Uterus (tissue), 4 donors: ENCODE results near the gene ERCC1. TPM values are rescaled to one million over a fixed set of nuclear protein-coding genes. Genes with fewer than 3 reads are reported as not detected.
A peak's percentile ranks its signal among the peaks of the same experiment; 100 is the strongest.

ENCODE experiments used
- DNase-seq, 2 donors: peaks; one replicate each; pipeline ENCODE4 v3.0.0-alpha.2; 2019 to 2020
- H3K27ac ChIP-seq, 2 donors: fragments of 200-600 bp; sonication (generic); 1 replicate in 1 of 2; 2 replicates in 1 of 2; pipeline ENCODE4 v1.5.1; 2016 to 2018
- H3K27me3 ChIP-seq, 2 donors: fragments of 200-600 bp; sonication (generic); one replicate each; pipeline ENCODE4 v1.5.1; 2018 to 2019; ENCODE audit warnings: control low read depth in 1 of 2
- H3K36me3 ChIP-seq, 2 donors: fragments of 200-600 bp; sonication (generic); one replicate each; pipeline ENCODE4 v1.5.1; 2019; ENCODE audit warnings: control low read depth in 1 of 2
- H3K4me1 ChIP-seq, 2 donors: fragments of 200-600 bp; sonication (generic); one replicate each; pipeline ENCODE4 v1.5.1; 2018 to 2019; ENCODE audit warnings: control low read depth in 1 of 2
- H3K4me3 ChIP-seq, 2 donors: fragments of 200-600 bp; sonication (generic); 1 replicate in 1 of 2; 2 replicates in 1 of 2; pipeline ENCODE4 v1.5.1; 2018 to 2019; ENCODE audit warnings: mild to moderate bottlenecking in 1 of 2
- H3K9me3 ChIP-seq, 2 donors: fragments of 200-600 bp; sonication (generic); one replicate each; pipeline ENCODE4 v1.5.1; 2019; ENCODE audit warnings: control low read depth in 1 of 2
- POLR2A ChIP-seq, 2 donors: fragments of 450-650 bp; IDR thresholded peaks; one replicate each; pipeline ENCODE4 v1.6.1; 2016; ENCODE audit warnings: antibody characterized with exemption in 2 of 2, mild to moderate bottlenecking in 1 of 2, moderate library complexity in 1 of 2
- intact Hi-C: fragments of 100-400 bp; cut with DNase I; formaldehyde crosslinking; loops from one replicate; pipeline ENCODE4 v1.15.1; 2023; ENCODE audit warnings: low total_unique reads
- total RNA-seq, 4 donors: library from RNA; depleted of rRNA in 3 of 4; stranded (reverse); fragments of >200 nt in 3 of 4; gene quantifications; one replicate each; pipeline versions ENCODE4 v1.1.0 to v1.2.4, GENCODE V29; 2014 to 2023
- TF ChIP-seq, protein P1 (sequence below), 4 experiments: fragments of 200-600 bp in 2 of 4; fragments of 450-650 bp in 2 of 4; sonication (generic) in 2 of 4; IDR thresholded peaks; one replicate each; pipeline ENCODE4 v1.5.1; 2016 to 2019; ENCODE audit warnings: antibody characterized with exemption in 4 of 4, mild to moderate bottlenecking in 2 of 4, moderate library complexity in 1 of 4
- donor health status: DM: yes; HTN: yes; CAD: no.

Gene ERCC1
- 100 to 1,000 TPM in 1 of 4 donors, 10 to 100 TPM in 3; 37.9 to 130 (median 68.0) TPM for total RNA-seq

GRCh38 chr19:45423589-45424190 lies at the start of gene ERCC1:
ERCC1 (minus strand) TSS chr19:45423917; CDS start chr19:45423374, 543 bp downstream.
- intact Hi-C loops = no loop called here
- Histone ChIP-seq H3K9me3 (no peaks in the 10 kb centered on the region), H3K4me1 (no peaks in the 10 kb centered on the region), H3K4me3 (peak within 1 kb of the TSS; percentile 50 to 57), H3K36me3 (no peaks in the 10 kb centered on the region), H3K27ac (peak within 1 kb of the TSS; percentile 87 to 89), H3K27me3 (no peaks in the 10 kb centered on the region)
- TF ChIP-seq POLR2A (IDR thresholded peaks at IDR 0.05) = peak in 1 of 2 donors; percentile 53
- TF ChIP-seq, protein P1, sequence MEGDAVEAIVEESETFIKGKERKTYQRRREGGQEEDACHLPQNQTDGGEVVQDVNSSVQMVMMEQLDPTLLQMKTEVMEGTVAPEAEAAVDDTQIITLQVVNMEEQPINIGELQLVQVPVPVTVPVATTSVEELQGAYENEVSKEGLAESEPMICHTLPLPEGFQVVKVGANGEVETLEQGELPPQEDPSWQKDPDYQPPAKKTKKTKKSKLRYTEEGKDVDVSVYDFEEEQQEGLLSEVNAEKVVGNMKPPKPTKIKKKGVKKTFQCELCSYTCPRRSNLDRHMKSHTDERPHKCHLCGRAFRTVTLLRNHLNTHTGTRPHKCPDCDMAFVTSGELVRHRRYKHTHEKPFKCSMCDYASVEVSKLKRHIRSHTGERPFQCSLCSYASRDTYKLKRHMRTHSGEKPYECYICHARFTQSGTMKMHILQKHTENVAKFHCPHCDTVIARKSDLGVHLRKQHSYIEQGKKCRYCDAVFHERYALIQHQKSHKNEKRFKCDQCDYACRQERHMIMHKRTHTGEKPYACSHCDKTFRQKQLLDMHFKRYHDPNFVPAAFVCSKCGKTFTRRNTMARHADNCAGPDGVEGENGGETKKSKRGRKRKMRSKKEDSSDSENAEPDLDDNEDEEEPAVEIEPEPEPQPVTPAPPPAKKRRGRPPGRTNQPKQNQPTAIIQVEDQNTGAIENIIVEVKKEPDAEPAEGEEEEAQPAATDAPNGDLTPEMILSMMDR (IDR thresholded peaks at IDR 0.05) = peak in 1 of 4 experiments; percentile 12
- DNase-seq = peak in 1 of 2 donors; percentile 93

- Histone ChIP-seq H3K36me3 (no peaks in the 10 kb centered on the region), H3K27me3 (no peaks in the 10 kb centered on the region), H3K4me3 (no peak overlapping the region), H3K9me3 (no peaks in the 10 kb centered on the region), H3K4me1 (peaks cover 3 to 13% of the 10 kb centered on the region in 2 donors), H3K27ac (no peak overlapping the region)
- intact Hi-C loops = no loop called here
- DNase-seq = no peak
- no peak for TF ChIP-seq POLR2A (IDR thresholded peaks at IDR 0.05)
- TF ChIP-seq, protein P1 (IDR thresholded peaks at IDR 0.05) = no peak
Measured at GRCh38 chr19:45473367-45473681, 49.6 kb upstream of the ERCC1 start.

DNA sequence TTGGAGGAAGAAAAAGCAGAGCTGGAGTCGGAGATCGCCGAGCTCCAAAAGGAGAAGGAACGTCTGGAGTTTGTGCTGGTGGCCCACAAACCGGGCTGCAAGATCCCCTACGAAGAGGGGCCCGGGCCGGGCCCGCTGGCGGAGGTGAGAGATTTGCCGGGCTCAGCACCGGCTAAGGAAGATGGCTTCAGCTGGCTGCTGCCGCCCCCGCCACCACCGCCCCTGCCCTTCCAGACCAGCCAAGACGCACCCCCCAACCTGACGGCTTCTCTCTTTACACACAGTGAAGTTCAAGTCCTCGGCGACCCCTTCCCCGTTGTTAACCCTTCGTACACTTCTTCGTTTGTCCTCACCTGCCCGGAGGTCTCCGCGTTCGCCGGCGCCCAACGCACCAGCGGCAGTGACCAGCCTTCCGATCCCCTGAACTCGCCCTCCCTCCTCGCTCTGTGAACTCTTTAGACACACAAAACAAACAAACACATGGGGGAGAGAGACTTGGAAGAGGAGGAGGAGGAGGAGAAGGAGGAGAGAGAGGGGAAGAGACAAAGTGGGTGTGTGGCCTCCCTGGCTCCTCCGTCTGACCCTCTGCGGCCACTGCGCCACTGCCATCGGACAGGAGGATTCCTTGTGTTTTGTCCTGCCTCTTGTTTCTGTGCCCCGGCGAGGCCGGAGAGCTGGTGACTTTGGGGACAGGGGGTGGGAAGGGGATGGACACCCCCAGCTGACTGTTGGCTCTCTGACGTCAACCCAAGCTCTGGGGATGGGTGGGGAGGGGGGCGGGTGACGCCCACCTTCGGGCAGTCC lies 49.0 kb upstream of the ERCC1 start:
- Histone ChIP-seq H3K27ac (no peak overlapping the region), H3K4me1 (peaks cover 3 to 17% of the 10 kb centered on the region in 2 donors), H3K27me3 (no peaks in the 10 kb centered on the region), H3K9me3 (no peaks in the 10 kb centered on the region), H3K4me3 (no peak overlapping the region), H3K36me3 (no peaks in the 10 kb centered on the region)
- intact Hi-C loops = no loop called here
- TF ChIP-seq, protein P1 (IDR thresholded peaks at IDR 0.05) = no peak
- no peak for TF ChIP-seq POLR2A (IDR thresholded peaks at IDR 0.05)
- DNase-seq = no peak

- H3K27ac ChIP-seq = no peak overlapping the region
- no peak overlapping the region for H3K4me3 ChIP-seq
- no peak for DNase-seq
- no peaks in the 10 kb centered on the region for H3K9me3 ChIP-seq
- no peaks in the 10 kb centered on the region for H3K36me3 ChIP-seq
- peaks cover 3 to 17% of the 10 kb centered on the region in 2 donors for H3K4me1 ChIP-seq
- H3K27me3 ChIP-seq = no peaks in the 10 kb centered on the region
- intact Hi-C loops = no loop called here
- TF ChIP-seq, protein P1 (IDR thresholded peaks at IDR 0.05) = no peak
- no peak for TF ChIP-seq POLR2A (IDR thresholded peaks at IDR 0.05)
Measured at GRCh38 chr19:45471931-45472562, 48.3 kb upstream of the ERCC1 start.
